Measurements from ENCODE around the gene DIS3L2. TPM values are rescaled to one million over a fixed set of nuclear protein-coding genes. Genes with fewer than 3 reads are reported as not detected.

DIS3L2 gene
- total and polyA plus RNA-seq, 8 donors, result 13.0 to 24.0 (median 16.8) TPM

- H3K4me3 ChIP-seq, result no peak overlapping the region
- peaks cover 11 to 19% (median 16%) of the 10 kb centered on the region in 3 donors for H3K4me1 ChIP-seq
- WGBS, 2 donors, result 90 to 92% methylated on average over 2 of the region's 2 CpGs
- no peak overlapping the region for H3K27ac ChIP-seq
- TF ChIP-seq, protein P1, sequence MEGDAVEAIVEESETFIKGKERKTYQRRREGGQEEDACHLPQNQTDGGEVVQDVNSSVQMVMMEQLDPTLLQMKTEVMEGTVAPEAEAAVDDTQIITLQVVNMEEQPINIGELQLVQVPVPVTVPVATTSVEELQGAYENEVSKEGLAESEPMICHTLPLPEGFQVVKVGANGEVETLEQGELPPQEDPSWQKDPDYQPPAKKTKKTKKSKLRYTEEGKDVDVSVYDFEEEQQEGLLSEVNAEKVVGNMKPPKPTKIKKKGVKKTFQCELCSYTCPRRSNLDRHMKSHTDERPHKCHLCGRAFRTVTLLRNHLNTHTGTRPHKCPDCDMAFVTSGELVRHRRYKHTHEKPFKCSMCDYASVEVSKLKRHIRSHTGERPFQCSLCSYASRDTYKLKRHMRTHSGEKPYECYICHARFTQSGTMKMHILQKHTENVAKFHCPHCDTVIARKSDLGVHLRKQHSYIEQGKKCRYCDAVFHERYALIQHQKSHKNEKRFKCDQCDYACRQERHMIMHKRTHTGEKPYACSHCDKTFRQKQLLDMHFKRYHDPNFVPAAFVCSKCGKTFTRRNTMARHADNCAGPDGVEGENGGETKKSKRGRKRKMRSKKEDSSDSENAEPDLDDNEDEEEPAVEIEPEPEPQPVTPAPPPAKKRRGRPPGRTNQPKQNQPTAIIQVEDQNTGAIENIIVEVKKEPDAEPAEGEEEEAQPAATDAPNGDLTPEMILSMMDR (IDR thresholded peaks at IDR 0.05), result no peak
- ATAC-seq (no peak), FAIRE-seq (no peak), DNase-seq (no peak)
- no peaks in the 10 kb centered on the region for H3K27me3 ChIP-seq
- H3K9me3 ChIP-seq, result no peaks in the 10 kb centered on the region
- intact Hi-C loops (cut with DNase I), result no loop called here
- H3K36me3 ChIP-seq, result peaks cover 0 to 3% (median 0%) of the 10 kb centered on the region in 3 donors
Observed at GRCh38 chr2:232238108-232238507, 276.6 kb downstream of the DIS3L2 start.

- Histone ChIP-seq H3K27me3 (no peaks in the 10 kb centered on the region), H3K4me1 (peaks cover 11 to 19% (median 16%) of the 10 kb centered on the region in 3 donors), H3K9me3 (no peaks in the 10 kb centered on the region), H3K4me3 (no peak overlapping the region), H3K36me3 (peaks cover 0 to 3% (median 0%) of the 10 kb centered on the region in 3 donors), H3K27ac (no peak overlapping the region)
- TF ChIP-seq, protein P1 (IDR thresholded peaks at IDR 0.05), result no peak
- no peak for FAIRE-seq
- intact Hi-C loops (cut with DNase I), result no loop called here
- no peak for DNase-seq
- WGBS, 2 donors, result 90 to 93% methylated on average over 6 of the region's 6 CpGs
- no peak for ATAC-seq
Observed at GRCh38 chr2:232238596-232238995, 277.1 kb downstream of the DIS3L2 start.

- H3K27me3 ChIP-seq, result no peaks in the 10 kb centered on the region
- no peak overlapping the region for H3K4me3 ChIP-seq
- H3K27ac ChIP-seq, result no peak overlapping the region
- H3K36me3 ChIP-seq, result peaks cover 0 to 3% (median 0%) of the 10 kb centered on the region in 3 donors
- TF ChIP-seq, protein P1 (IDR thresholded peaks at IDR 0.05), result no peak
- peak in 1 of 4 donors; percentile 15 for ATAC-seq
- 91 to 94% methylated on average over 6 of the region's 6 CpGs for WGBS, 2 donors
- FAIRE-seq, result no peak
- no peaks in the 10 kb centered on the region for H3K9me3 ChIP-seq
- intact Hi-C loops (cut with DNase I), result no loop called here
- no peak for DNase-seq
- peaks cover 9 to 16% (median 16%) of the 10 kb centered on the region in 3 donors for H3K4me1 ChIP-seq
Observed at GRCh38 chr2:232239951-232240681, 278.6 kb downstream of the DIS3L2 start.

GRCh38 chr2:232240906-232241305, 279.4 kb downstream of the DIS3L2 start:
- Histone ChIP-seq H3K27me3 (no peaks in the 10 kb centered on the region), H3K4me1 (peaks cover 1 to 9% (median 8%) of the 10 kb centered on the region in 3 donors), H3K27ac (no peak overlapping the region), H3K4me3 (no peak overlapping the region), H3K36me3 (peaks cover 0 to 3% (median 0%) of the 10 kb centered on the region in 3 donors), H3K9me3 (no peaks in the 10 kb centered on the region)
- ATAC-seq (no peak), FAIRE-seq (no peak), DNase-seq (no peak)
- whole genome bisulfite sequencing, 2 donors, result 94% methylated on average over 10 of the region's 10 CpGs
- TF ChIP-seq, protein P1 (IDR thresholded peaks at IDR 0.05), result no peak
- intact Hi-C loops (cut with DNase I), result no loop called here

GRCh38 chr2:232242316-232242715, 280.8 kb downstream of the DIS3L2 start:
- TF ChIP-seq, protein P1 (IDR thresholded peaks at IDR 0.05), result no peak
- no peaks in the 10 kb centered on the region for H3K4me1 ChIP-seq
- H3K36me3 ChIP-seq, result peaks cover 0 to 3% (median 0%) of the 10 kb centered on the region in 3 donors
- 95 to 99% methylated on average over 2 of the region's 2 CpGs for whole genome bisulfite sequencing, 2 donors
- H3K27me3 ChIP-seq, result no peaks in the 10 kb centered on the region
- ATAC-seq, result no peak
- no peak for DNase-seq
- no peak for FAIRE-seq
- no peaks in the 10 kb centered on the region for H3K9me3 ChIP-seq
- intact Hi-C loops (cut with DNase I), result no loop called here
- no peak overlapping the region for H3K27ac ChIP-seq
- no peak overlapping the region for H3K4me3 ChIP-seq

All from pancreas (tissue), 10 donors.